NB4 (cell line): ENCODE results near the gene NSFL1C.

Source experiments
- CTCF ChIP-seq: IDR thresholded peaks from one replicate; pipeline ENCODE4 v1.5.1; 2012; ENCODE audit warnings: low read depth, low read length
- MYC ChIP-seq: IDR thresholded peaks from 2 replicates; pipeline ENCODE4 v1.6.1; 2011; ENCODE audit warnings: low read depth, low read length
- POLR2A ChIP-seq: IDR thresholded peaks from 2 replicates; pipeline ENCODE4 v1.6.1; 2011; ENCODE audit warnings: mild to moderate bottlenecking; ENCODE audit not compliant: insufficient read length; ENCODE audit errors: extremely low read depth

GRCh38 chr20:1508574-1508973, 41.9 kb upstream of the NSFL1C start:
- TF ChIP-seq CTCF: no peak
- no peak for TF ChIP-seq POLR2A
- TF ChIP-seq MYC: no peak
